Measurements from ENCODE around the gene SCNN1G.
"Not testable (repeated sequence)": the region's sequence is repeated elsewhere in the genome, so short reads cannot be mapped to it uniquely, and the experiment has no call there.

The SCNN1G gene

DNA sequence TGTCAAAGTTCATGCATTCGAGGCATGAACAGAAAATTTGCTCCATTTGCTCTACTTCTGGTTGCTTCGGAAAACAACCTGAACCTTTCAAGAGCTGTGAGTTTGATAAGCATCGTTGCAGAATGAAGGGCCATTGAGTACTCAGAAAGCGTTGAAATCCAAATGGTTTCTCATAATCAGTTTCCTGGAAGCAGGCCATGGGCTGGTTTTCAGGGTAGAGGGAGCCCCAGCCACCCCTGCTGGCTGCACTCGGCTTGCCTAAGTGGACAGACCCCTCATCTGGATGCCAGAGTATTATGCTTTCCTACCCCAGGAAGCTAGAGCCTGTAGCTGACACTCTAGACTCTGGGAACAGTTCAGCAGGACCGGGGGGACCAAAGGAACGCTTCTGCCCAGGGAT, 24.4 kb downstream of the SCNN1G start:
- no peak for DNase-seq

DNA sequence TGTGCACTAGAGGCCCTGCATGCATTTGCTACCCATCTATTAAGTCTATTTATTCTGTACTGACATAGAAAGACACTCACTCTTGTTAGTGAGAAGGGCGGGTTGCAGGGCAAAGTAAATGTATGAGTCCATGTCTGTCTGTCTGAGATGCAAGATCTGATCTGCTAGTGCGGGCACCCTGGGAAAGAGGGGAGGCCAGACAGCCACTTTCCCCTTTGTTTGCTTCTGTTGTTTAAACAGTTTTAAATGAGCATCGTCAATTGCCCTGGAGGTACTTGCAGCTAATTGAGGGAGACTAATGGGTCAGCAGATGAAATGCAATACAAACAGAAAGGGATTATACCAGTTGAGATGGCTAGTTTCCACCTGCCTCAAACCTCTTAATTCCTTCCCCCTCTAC, 24.9 kb downstream of the SCNN1G start:
- no peak for DNase-seq

DNA sequence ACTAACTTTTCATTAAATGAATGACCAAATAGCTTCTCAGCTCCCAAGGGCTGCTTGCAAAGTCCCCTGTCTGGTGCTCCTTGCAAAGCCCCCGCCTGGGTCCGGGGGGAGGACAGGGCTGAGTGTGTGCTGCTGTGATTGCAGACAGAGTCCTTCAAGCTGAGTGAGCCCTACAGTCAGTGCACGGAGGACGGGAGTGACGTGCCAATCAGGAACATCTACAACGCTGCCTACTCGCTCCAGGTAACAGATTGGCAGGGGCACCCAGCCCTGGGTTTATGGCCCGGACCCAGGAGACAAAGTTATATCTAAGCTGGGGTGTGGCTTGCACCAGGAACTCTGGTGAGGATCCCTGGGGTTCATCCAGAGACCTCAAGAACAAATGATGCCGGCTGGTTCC, 27.1 kb downstream of the SCNN1G start:
- no peak for DNase-seq

DNA sequence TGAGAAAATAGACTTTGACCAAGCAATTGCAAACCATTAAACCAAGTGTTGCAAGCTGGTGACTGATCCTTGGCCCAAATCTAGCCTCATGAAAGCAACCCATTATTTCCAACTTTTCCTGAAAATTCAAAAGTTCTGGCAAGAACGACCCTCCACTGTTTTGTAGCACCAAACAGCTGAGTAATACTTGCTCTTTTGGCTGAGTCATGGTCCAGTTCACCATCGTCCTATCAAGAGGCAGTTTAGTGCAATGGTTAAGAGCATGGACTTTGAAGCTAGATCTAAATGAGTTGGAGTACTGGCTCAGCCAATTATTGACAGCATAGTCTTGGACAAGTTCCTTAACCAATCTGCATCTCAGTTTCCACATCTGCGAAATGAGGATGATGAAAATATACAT, 31.3 kb downstream of the SCNN1G start:
- DNase-seq: no peak

DNA sequence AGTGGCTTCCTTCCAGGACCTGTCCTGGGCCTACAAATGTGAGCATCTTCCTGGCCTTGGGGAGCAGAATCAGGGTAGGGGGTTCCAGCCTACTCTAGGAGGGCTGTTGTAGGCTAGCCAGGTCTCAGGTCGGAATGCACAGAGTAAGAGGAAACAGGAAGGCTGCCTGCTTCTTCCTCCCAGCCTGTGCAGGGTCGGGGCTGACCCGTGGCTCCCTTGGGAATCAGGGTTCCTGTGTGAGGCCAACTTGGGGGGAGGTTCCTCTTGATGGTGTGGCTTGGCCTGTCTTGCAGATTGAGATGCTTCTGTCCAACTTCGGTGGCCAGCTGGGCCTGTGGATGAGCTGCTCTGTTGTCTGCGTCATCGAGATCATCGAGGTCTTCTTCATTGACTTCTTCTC, 32.3 kb downstream of the SCNN1G start:
- DNase-seq: no peak

DNA sequence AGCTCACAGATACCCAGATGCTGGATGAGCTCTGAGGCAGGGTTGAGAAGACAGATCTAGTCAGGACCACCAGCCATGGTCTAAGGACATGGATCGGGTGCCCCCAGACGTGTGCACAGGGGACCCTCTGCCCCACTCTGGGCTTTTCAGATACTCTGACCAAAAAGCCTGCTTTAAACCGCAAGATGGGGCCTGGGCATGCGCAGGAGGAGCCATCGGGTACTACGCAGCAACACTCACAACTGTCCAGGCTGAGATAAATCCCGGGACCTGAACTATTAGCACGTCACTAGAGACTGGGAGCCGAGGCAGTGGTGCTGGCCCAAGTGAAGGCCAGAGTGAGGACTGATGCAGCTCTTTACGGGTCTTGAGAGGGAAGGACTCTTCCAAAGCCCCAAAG, 32.9 kb downstream of the SCNN1G start:
- DNase-seq: no peak

DNA sequence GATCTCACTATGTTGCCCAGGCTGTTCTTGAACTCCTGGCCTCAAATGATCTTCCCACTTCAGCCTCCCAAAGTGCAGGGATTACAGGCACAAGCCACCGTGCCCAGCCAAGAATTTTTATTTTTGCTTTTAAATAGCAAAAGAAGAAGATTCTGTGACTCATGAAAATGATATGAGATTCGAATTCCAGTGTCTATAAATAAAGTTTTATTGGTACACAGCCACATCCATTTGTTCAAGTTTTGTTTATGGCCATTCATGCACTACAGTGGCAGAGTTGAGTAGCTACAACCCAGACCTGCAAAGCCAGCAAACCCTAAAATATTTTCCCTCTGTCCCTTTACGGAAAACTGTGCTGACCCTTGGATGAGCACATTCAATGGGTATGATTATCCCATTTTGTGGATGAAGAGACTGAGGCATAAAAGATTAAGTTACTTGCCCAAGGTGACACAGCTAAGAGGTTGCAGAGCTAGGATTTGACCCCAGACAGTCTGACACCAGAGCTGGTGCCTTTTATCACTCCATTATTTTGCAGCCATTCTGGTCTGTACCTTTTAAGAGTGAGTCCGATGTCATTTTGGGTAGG, 34.2 kb downstream of the SCNN1G start:
- no peak for DNase-seq

DNA sequence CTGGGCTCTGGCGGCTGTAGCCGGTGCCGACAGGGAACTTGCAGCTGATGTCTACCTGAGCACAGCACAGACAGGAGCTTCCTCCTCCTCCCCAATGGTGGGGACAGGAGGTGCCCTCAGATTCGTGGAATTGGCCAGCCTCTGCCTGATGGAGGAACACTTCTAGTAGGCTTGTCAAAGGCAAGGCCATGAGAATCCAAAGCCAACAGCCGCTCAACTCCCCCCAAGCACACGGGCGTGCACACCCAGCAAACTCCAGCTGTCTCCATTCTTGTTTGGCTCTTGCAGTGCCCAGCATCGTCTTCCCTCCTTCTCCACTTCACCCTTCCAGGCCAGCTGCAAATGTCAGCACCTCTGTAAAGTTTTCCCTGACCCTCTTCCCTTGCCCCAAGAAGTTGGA, 35.1 kb downstream of the SCNN1G start:
- no peak for DNase-seq

DNA sequence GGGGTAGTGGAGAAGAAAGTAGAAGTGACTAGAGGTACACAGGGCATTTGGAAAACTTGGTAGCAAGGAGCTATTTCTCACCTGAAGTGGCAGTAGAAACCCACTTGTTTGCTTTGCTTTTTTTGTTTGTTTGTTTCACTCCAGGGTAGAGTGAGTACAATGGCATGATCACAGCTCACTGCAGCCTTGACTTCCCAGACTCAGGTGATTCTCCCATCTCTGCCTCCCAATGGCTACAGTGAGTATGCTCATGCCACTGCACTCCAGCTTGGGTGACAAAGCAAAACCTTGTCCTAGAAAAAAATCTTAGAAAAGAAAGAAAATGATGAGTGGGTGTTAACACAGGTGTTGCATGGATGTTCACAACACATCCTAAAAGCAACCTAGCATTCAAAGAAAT, 40.4 kb downstream of the SCNN1G start:
- DNase-seq: no peak

DNA sequence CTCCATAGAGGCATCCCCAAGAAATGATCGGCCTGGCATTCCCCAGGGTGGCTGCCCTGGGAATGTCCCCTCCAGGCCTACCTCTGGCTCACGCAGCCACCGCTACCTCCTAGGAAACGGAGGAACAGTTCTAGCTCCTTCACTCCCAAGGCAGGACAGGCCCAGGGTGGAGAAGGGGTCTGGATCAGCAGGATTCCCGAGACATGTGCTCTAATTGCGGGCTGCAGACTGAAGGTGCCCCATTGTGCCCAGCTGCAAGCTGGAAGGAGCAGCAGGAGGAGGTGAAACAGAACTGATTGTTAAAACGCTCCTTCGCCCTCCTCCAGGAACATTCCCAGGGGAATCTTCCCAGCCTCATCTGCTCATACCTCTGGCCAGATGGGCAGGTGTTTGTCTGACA, 40.8 kb downstream of the SCNN1G start:
- DNase-seq: no peak

DNA sequence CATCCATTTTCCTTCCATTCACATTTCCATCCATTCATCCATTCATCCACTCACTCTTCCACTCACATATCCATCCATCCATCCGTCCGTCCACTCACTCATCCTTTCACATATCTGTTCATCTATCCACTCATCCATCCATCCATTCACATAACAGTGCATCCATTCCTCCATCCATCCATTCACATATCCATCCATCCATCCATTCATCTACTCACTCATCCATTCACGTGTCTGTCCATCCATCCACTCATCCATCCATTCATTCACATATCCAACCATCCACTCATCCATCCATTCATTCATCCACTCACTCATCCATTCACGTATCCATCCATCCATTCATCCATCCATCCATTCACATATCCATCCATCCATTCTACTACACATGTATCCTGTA, 42.6 kb downstream of the SCNN1G start:
- no peak for DNase-seq

DNA sequence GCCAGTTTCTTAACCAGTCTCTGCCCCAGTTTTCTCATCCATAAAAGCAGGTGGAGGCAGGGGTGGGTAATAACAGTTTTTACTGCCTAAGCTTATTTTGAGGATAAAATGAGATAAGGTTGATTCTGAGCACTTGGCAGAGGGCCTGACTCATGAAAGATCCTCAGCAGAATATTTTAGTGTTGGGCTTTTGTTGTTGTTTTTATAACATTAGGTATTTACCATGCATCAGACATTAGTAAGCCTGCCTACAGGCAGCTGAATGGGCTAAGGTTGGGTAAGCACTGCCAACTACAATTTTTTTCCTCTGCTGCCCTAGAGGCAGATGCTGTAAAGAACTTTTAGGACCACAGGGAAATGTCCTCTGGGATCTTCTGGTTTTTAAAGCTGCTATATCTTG, 43.1 kb downstream of the SCNN1G start:
- DNase-seq: no peak

DNA sequence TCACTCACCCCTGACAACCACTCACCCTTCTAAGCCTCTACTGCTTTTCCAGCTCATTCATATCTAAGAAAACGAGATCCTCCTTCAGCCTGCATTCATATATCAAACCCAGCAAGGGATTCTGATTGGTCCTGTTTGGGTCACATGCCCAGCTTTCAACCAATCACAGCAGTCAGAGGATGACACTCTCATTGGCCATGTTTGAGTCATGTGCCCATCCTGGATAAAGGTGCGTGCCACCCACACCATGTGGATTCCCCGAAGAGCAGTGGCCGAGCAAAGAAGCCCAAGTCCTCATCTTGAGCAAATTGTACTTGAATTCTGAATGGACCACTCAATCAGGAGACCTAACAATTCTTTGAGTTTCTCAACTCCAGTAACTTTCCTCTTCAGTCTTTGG, 45.0 kb downstream of the SCNN1G start:
- DNase-seq: no peak

DNA sequence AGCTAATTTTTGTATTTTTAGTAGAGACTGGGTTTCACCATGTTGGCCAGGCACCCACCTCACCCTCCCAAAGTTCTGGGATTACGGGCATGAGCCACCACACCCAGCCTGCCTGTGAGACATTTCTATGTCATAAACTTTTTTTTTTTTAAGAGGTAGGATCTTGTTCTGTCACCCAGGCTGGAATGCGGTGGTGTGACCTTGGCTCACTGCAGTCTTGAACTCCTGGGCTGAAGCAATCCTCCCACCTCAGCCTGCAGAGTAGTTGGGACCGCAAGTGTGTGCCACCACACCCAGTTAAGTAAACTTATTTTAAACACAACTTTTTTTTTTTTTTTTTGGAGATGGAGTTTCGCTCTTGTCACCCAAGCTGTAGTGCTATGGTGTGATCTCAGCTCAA, 47.2 kb downstream of the SCNN1G start:
- no peak for DNase-seq

DNA sequence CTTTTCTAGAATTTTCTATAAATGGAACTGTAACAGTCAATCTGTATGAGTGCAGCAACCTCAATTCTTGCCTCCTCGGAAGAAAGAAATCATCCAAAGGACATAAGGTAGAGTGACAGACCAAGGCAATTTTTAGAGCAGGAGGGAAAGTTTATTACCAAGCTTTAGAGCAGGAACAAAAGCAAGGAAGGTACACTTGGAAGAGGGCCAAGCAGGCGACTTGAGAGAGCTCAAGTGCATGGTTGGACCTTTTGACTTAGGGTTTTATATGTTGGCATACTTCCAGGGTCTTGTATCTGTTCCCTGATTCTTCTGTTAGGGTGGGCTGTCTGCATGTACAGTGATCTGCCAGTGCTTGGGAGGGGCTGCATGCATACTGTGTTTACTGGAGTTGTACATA, 50.3 kb downstream of the SCNN1G start:
- DNase-seq: no peak

DNA sequence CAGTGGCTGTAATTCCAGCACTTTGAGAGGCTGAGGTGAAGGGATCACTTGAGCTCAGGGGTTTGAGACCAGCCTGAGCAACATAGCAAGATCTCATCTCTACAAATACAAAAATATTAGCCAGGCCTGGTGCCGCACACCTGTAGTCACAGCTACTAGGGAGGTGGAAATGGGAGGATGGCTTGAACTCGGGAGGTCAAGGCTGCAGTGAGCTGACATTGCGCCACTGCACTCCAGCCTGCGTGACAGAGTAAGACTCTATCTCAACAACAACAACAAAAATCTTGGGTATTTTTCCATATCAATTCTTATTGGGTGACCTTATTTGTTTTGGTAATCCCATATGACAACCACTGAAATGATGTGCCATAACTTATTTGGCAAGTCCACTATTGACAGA, 52.6 kb downstream of the SCNN1G start:
- no peak for DNase-seq

DNA sequence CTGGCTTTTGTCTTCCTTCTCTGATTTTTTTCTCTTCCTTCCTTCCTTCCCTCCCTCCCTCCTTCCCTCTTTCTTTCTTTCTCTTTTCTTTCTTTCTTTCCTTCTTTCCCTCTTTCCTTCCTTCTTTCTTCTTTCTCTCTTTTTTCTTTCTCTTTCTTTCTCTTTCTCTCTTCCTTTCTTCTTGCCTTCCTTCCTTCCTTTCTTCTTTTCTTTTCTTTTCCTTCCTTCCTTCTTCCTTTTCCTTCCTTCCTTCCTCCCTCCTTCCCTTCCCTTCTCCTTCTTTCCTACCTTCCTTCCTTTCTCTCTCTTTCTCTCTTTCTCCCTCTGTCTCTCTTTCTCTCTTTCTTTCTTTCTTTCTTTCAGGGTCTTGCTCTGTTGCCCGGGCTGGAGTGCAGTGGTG, 54.4 kb downstream of the SCNN1G start:
- no peak for DNase-seq

DNA sequence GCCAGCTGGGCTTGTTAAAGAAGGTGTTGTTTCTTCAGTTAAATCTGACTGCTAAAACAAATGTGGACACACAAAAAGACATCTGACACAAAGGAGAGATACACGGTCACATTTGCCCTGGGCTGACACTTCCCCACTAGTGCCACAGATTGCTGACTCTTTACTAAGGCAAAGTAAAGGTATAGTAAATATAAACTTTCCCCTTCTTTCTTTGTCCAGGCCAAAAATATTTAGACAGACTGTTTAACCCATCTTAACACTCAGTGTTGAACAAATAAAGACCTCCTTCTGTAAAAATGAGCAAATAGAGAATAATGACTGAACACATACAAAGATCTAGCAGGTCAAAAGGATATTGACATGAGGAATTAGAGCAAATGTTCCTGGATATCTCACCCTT, 58.4 kb downstream of the SCNN1G start:
- DNase-seq: no peak

DNA sequence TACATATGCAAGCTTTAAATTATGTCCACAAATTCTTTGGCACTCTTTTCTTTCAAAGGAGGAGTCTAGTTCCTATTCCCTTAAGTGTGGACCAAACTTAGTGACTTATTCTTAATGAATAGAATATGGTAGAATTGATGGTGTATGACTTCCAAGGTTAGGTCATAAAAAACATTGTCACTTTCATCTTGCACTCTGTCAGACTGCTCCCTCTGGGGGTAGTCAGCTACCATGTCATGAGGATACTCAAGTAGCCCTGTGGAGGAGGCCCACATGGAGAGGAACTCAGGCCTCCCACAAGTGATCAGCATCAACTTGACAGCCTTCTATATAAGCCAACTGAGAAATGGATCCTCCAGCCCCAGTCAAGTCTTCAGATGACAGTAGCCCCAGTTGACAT, 61.6 kb downstream of the SCNN1G start:
- DNase-seq: no peak

DNA sequence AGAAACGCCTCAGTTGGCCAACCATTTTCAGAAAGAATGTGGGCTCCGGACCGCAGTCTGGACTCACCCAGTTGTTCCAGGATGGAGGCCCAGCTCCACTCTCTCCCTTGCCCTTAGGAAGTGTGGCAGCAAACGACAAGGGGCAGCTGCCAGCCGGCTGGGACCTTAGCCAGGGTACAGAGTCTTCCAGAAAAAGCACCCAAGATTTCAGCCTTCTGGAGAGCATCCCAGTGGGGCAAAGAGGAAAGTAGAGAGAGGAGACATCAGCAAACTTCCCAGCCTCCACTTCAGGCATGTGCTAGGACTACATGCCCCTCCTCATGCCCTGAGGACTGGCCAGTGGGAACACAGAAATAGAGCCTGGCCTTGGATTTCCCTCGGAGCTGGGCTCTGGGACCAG, 62.7 kb downstream of the SCNN1G start:
- DNase-seq: no peak

DNA sequence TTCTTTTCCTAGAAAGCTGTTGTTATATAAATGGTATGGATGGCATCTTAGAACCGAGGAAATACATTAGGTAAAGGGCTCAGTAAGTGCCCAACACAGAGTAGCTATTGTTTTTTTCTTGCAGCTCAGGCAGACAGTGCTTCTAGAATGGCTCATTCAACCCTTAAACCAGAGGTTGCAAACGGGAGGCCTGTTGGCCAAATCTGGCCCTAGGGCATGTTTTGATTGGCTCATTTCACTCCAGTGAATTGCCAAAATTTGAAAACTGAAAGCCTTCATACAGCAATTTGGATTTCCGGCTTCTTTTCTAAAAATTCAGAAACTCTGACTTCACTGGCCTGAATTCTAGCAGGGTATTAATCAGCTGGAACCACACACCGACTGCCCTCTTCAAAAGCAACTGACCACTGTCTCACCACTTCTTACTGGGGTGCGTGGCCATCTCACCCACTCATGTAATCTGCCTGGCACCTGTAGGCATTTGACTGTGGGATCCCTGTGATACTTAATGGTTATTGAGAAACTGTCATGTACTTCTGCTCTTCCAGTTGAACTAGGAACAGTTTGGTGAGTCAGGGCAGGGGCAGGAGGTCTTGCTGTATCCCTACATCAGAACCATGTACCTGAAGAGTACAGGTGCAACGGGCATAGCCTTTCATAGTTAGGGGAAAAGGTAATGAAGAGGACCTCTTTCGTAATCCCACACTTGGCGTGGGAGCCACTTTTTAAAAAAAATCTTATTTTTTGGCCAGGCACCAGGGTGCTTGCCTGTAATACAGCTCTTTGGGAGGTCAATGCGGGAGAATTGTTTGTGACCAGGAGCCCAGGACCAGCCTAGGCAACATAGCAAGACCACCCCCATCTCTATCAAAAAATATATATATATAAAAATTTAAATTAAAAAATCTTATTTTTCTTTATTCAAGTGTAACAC, 66.0 kb downstream of the SCNN1G start:
- DNase-seq: no peak

DNA sequence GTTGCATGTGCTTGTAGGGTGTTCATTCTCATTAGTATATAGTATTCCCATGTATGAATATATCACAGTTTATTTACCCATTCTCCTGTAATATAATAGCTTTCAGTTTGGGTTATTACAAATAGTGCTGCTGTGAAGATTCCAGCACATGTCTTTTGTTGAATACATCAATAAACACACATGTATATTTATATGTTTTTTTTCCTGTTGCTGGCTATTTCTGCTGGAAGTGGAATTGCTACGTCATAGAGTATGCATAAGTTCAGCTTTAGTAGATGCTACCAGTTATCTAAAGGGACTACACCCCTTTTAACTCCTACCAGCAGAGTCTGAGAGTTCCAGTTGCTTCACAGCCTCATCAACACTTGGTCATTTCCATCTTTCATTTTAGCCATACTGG, 67.3 kb downstream of the SCNN1G start:
- no peak for DNase-seq

DNA sequence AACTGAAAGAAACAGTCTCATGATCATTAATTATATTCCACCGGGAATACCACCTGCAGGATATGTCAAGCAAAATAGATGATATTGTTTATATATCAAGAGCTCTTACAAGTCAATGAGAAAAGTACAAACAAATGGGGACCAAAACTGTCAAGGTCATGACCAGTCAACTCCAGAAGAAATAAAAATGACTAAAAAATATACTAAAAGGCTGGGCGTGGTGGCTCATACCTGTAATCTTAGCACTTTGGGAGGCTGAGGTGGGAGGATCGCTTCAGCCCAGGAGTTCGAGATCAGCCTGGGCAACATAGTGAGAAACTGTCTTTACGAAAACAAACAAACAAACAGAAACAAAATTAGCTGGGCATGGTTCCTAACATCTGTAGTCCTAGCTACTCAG, 69.8 kb downstream of the SCNN1G start:
- no peak for DNase-seq

DNA sequence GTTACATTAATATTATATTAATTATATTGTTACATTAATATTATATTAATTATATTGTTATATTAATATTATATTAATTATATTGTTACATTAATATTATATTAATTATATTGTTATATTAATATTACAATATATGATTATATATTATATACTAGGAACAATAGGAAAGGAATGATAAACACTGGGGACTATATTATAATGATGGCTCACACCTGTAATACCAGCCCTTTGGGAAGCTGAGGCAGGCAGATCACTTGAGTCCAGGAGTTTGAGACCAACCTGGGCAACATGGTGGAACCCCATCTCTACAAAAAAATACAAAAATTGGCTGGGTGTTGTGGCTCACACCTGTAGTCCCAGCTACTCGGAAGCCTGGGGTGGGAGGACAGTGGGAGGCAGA, 71.1 kb downstream of the SCNN1G start:
- not testable (repeated sequence) for DNase-seq

DNA sequence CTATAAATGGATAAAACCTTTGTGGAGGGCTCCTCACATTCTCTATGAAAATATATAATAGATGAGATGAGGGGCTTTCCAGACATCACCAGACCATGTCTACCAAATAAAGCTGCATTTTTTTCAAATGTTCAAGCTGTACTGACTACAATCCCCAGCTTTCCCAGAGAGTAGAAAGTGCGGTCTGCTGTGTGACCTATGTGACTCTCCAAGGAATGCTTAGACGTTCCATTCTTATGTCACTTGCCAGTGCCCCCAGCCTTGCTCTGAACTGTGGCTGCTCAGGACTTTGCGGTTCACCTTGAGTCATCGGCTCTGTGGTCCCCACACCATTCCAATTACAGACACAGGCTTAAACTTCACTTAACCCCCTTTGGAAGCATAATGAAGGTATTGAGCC, 71.8 kb downstream of the SCNN1G start:
- DNase-seq: no peak

Measured in KG1 (cell line).